ENCODE data around the gene SLC22A12.
"Not testable (repeated sequence)": the region's sequence is repeated elsewhere in the genome, so short reads cannot be mapped to it uniquely, and the experiment has no call there.

SLC22A12 gene

GRCh38 chr11:64559351-64560138 lies 31.5 kb upstream of the SLC22A12 start:
- ATAC-seq = no peak
- Mint-ChIP-seq H3K9me3 (no peaks in the 10 kb centered on the region), H3K4me1 (peaks cover 17% of the 10 kb centered on the region), H3K36me3 (no peaks in the 10 kb centered on the region), H3K4me3 (no peak overlapping the region), H3K27ac (no peak overlapping the region), H3K27me3 (peaks cover 51% of the 10 kb centered on the region)

- Mint-ChIP-seq H3K27me3 (peaks cover 56% of the 10 kb centered on the region), H3K27ac (no peak overlapping the region), H3K9me3 (no peaks in the 10 kb centered on the region), H3K36me3 (no peaks in the 10 kb centered on the region), H3K4me3 (no peak overlapping the region), H3K4me1 (peaks cover 10% of the 10 kb centered on the region)
- no peak for ATAC-seq
Measured at GRCh38 chr11:64560139-64560771, 30.8 kb upstream of the SLC22A12 start.

- Mint-ChIP-seq H3K36me3 (no peaks in the 10 kb centered on the region), H3K27ac (no peak overlapping the region), H3K4me1 (peaks cover 3% of the 10 kb centered on the region), H3K27me3 (peaks cover 55% of the 10 kb centered on the region), H3K4me3 (no peak overlapping the region), H3K9me3 (no peaks in the 10 kb centered on the region)
- ATAC-seq = no peak
Measured at GRCh38 chr11:64560941-64561340, 30.1 kb upstream of the SLC22A12 start.

GRCh38 chr11:64561429-64561828 lies 29.6 kb upstream of the SLC22A12 start:
- H3K4me1 Mint-ChIP-seq = not testable (repeated sequence)

GRCh38 chr11:64561984-64562722 lies 28.9 kb upstream of the SLC22A12 start:
- H3K9me3 Mint-ChIP-seq = no peaks in the 10 kb centered on the region
- H3K4me1 Mint-ChIP-seq = no peaks in the 10 kb centered on the region
- H3K36me3 Mint-ChIP-seq = no peaks in the 10 kb centered on the region
- no peak overlapping the region for H3K27ac Mint-ChIP-seq
- no peak overlapping the region for H3K4me3 Mint-ChIP-seq
- H3K27me3 Mint-ChIP-seq = peaks cover 43% of the 10 kb centered on the region
- ATAC-seq = no peak

More at GRCh38 chr11:64561429-64561828, 29.6 kb upstream of the SLC22A12 start:
- not testable (repeated sequence) for H3K36me3 Mint-ChIP-seq, ATAC-seq, H3K27ac Mint-ChIP-seq, H3K4me3 Mint-ChIP-seq, H3K9me3 Mint-ChIP-seq
- H3K27me3 Mint-ChIP-seq = peaks cover 50% of the 10 kb centered on the region

- H3K9me3 Mint-ChIP-seq = no peaks in the 10 kb centered on the region
- no peak overlapping the region for H3K4me3 Mint-ChIP-seq
- H3K27me3 Mint-ChIP-seq = peaks cover 39% of the 10 kb centered on the region
- H3K36me3 Mint-ChIP-seq = no peaks in the 10 kb centered on the region
- H3K4me1 Mint-ChIP-seq = no peaks in the 10 kb centered on the region
- no peak for ATAC-seq
- no peak overlapping the region for H3K27ac Mint-ChIP-seq
Measured at GRCh38 chr11:64562723-64563351, 28.2 kb upstream of the SLC22A12 start.

- Mint-ChIP-seq H3K4me1 (no peaks in the 10 kb centered on the region), H3K27ac (no peak overlapping the region), H3K4me3 (no peak overlapping the region), H3K27me3 (peaks cover 32% of the 10 kb centered on the region), H3K36me3 (no peaks in the 10 kb centered on the region), H3K9me3 (no peaks in the 10 kb centered on the region)
- ATAC-seq = no peak
Measured at GRCh38 chr11:64563966-64564365, 27.1 kb upstream of the SLC22A12 start.

- Mint-ChIP-seq H3K4me3 (no peak overlapping the region), H3K27ac (no peak overlapping the region), H3K4me1 (no peaks in the 10 kb centered on the region), H3K9me3 (no peaks in the 10 kb centered on the region), H3K36me3 (no peaks in the 10 kb centered on the region), H3K27me3 (peaks cover 27% of the 10 kb centered on the region)
- no peak for ATAC-seq
Measured at GRCh38 chr11:64564419-64564818, 26.6 kb upstream of the SLC22A12 start.

- no peak overlapping the region for H3K27ac Mint-ChIP-seq
- H3K36me3 Mint-ChIP-seq = no peaks in the 10 kb centered on the region
- ATAC-seq = no peak
- no peak overlapping the region for H3K4me3 Mint-ChIP-seq
- no peaks in the 10 kb centered on the region for H3K4me1 Mint-ChIP-seq
- no peaks in the 10 kb centered on the region for H3K9me3 Mint-ChIP-seq
- H3K27me3 Mint-ChIP-seq = peaks cover 19% of the 10 kb centered on the region
Measured at GRCh38 chr11:64564947-64565889, 25.8 kb upstream of the SLC22A12 start.

- Mint-ChIP-seq H3K4me1 (no peaks in the 10 kb centered on the region), H3K27me3 (peaks cover 9% of the 10 kb centered on the region), H3K4me3 (no peak overlapping the region), H3K36me3 (no peaks in the 10 kb centered on the region), H3K9me3 (no peaks in the 10 kb centered on the region), H3K27ac (no peak overlapping the region)
- no peak for ATAC-seq
Measured at GRCh38 chr11:64566042-64566914, 24.7 kb upstream of the SLC22A12 start.

GRCh38 chr11:64566915-64567891 lies 23.8 kb upstream of the SLC22A12 start:
- Mint-ChIP-seq H3K4me3 (no peak overlapping the region), H3K4me1 (no peaks in the 10 kb centered on the region), H3K27me3 (peaks cover 12% of the 10 kb centered on the region), H3K9me3 (no peaks in the 10 kb centered on the region), H3K27ac (no peak overlapping the region), H3K36me3 (no peaks in the 10 kb centered on the region)
- ATAC-seq = no peak

- H3K36me3 Mint-ChIP-seq = no peaks in the 10 kb centered on the region
- H3K9me3 Mint-ChIP-seq = no peaks in the 10 kb centered on the region
- H3K4me3 Mint-ChIP-seq = no peak overlapping the region
- H3K4me1 Mint-ChIP-seq = no peaks in the 10 kb centered on the region
- peak; percentile 17 for ATAC-seq
- no peak overlapping the region for H3K27ac Mint-ChIP-seq
- H3K27me3 Mint-ChIP-seq = peaks cover 21% of the 10 kb centered on the region
Measured at GRCh38 chr11:64568041-64568571, 22.9 kb upstream of the SLC22A12 start.

All from stimulated activated memory B cell treated with anti-CD40 and anti-IgM and Interleukin-4, amounts not matched to agents 10 μg/mL and 1 μg/mL and 100 μg/mL, for 72 hours (primary cell).